Osteocyte (in vitro differentiated cells): ENCODE data around the gene CYFIP1. TPM values are rescaled to one million over a fixed set of nuclear protein-coding genes. Genes with fewer than 3 reads are reported as not detected.

Experiments used
- DNase-seq: peaks from one replicate; pipeline ENCODE4 v3.0.0; 2021; ENCODE audit warnings: mixed read lengths; ENCODE audit not compliant: unreplicated experiment; ENCODE audit errors: extremely low spot score
- H3K27ac Mint-ChIP-seq: one replicate; pipeline ENCODE4 v1.8.0; 2021; ENCODE audit warnings: mild to moderate bottlenecking, mixed read lengths; ENCODE audit not compliant: unreplicated experiment
- H3K27me3 Mint-ChIP-seq: one replicate; pipeline ENCODE4 v1.8.0; 2021; ENCODE audit warnings: mixed read lengths; ENCODE audit not compliant: unreplicated experiment
- H3K36me3 Mint-ChIP-seq: one replicate; pipeline ENCODE4 v1.8.0; 2021; ENCODE audit warnings: mixed read lengths; ENCODE audit not compliant: unreplicated experiment
- H3K4me1 Mint-ChIP-seq: one replicate; pipeline ENCODE4 v1.8.0; 2021; ENCODE audit warnings: mixed read lengths; ENCODE audit not compliant: unreplicated experiment
- H3K4me3 Mint-ChIP-seq: one replicate; pipeline ENCODE4 v1.8.0; 2021; ENCODE audit warnings: mild to moderate bottlenecking, moderate library complexity, mixed read lengths; ENCODE audit not compliant: unreplicated experiment
- H3K9me3 Mint-ChIP-seq: one replicate; pipeline ENCODE4 v1.8.0; 2021; ENCODE audit warnings: mixed read lengths; ENCODE audit not compliant: unreplicated experiment
- CTCF ChIP-seq: fragments of 200-600 bp; sonication (generic); IDR thresholded peaks from 2 replicates; pipeline ENCODE4 v1.5.0; 2021; ENCODE audit warnings: antibody characterized with exemption, mild to moderate bottlenecking, moderate library complexity
- total RNA-seq: library from RNA; stranded (reverse); gene quantifications from 2 replicates; pipeline ENCODE4 v1.2.1, GENCODE V29; 2021

The CYFIP1 gene
- total RNA-seq, 1 donor from 2014 or later = 118 TPM

GRCh38 chr15:22903961-22904534, 76.1 kb downstream of the CYFIP1 start:
- Mint-ChIP-seq H3K9me3 (no peaks in the 10 kb centered on the region), H3K4me1 (no peaks in the 10 kb centered on the region), H3K4me3 (no peak overlapping the region), H3K36me3 (peaks cover 45% of the 10 kb centered on the region), H3K27ac (no peak overlapping the region), H3K27me3 (no peaks in the 10 kb centered on the region)
- no peak for DNase-seq
- TF ChIP-seq CTCF = no peak

DNA sequence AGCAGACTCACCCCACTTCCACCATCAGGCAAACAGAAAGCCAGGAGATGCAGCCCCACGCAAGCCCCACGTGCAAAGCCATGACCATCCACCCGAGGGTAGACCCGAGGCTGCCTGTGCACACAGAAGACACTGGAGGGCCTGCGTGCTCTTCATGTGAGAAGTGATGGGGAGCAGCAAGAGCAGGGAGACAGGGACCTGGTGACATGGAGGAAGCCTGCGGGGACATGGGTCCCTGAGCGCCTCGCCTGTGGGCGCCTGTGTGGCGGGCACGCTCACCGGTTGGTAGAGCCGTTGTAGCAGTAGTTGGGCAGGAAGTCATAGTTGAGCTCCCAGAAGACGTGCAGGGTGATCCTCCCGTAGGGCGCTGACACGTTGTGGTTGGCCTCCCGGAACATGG, 76.7 kb downstream of the CYFIP1 start:
- no peak for TF ChIP-seq CTCF
- DNase-seq = no peak
- no peak overlapping the region for H3K4me3 Mint-ChIP-seq
- peaks cover 43% of the 10 kb centered on the region for H3K36me3 Mint-ChIP-seq
- no peaks in the 10 kb centered on the region for H3K9me3 Mint-ChIP-seq
- no peak overlapping the region for H3K27ac Mint-ChIP-seq
- H3K4me1 Mint-ChIP-seq = no peaks in the 10 kb centered on the region
- H3K27me3 Mint-ChIP-seq = no peaks in the 10 kb centered on the region

DNA sequence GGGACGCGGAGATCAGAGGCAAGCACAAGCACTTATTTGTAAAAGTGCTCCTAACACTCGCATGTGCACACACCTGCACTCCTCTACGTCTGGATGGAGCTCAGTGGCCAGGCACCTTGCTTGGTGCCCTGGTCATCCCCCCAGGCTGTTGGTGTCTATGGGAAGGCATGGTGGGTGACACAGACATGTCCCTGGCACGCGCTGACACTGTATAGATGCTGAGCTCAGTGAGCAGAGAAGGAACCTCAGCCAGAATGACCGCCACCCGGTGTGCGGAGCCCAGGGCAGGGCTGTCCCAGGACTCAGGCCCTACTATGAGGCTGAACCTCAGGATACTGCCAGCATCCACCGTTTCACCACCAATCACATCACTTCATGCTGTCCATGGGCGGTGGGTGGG, 77.2 kb downstream of the CYFIP1 start:
- Mint-ChIP-seq H3K4me1 (no peaks in the 10 kb centered on the region), H3K27me3 (no peaks in the 10 kb centered on the region), H3K9me3 (no peaks in the 10 kb centered on the region), H3K27ac (no peak overlapping the region), H3K4me3 (no peak overlapping the region), H3K36me3 (peaks cover 41% of the 10 kb centered on the region)
- no peak for TF ChIP-seq CTCF
- DNase-seq = no peak

DNA sequence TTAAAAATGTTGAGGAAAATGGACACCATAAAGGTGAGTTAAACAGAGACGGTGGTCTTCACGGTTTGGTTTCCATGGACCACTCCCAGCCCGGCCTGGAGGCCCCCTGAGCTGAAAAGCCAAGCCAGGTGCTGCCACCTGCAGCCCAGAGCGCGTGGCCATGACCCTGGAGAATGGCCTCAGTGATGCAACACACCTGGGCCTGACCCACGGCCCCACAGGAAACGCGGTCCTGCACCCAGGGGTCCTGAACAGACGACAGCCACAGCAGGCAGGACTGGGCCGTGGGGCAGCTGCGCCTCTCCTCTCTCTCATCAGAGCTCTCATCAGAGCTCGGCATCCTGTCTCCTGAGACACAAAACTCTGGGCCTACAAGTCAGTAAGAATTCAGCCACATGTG, 77.6 kb downstream of the CYFIP1 start:
- no peaks in the 10 kb centered on the region for H3K9me3 Mint-ChIP-seq
- H3K4me1 Mint-ChIP-seq = no peaks in the 10 kb centered on the region
- TF ChIP-seq CTCF = no peak
- H3K27ac Mint-ChIP-seq = no peak overlapping the region
- H3K36me3 Mint-ChIP-seq = peaks cover 41% of the 10 kb centered on the region
- H3K4me3 Mint-ChIP-seq = no peak overlapping the region
- no peaks in the 10 kb centered on the region for H3K27me3 Mint-ChIP-seq
- no peak for DNase-seq

DNA sequence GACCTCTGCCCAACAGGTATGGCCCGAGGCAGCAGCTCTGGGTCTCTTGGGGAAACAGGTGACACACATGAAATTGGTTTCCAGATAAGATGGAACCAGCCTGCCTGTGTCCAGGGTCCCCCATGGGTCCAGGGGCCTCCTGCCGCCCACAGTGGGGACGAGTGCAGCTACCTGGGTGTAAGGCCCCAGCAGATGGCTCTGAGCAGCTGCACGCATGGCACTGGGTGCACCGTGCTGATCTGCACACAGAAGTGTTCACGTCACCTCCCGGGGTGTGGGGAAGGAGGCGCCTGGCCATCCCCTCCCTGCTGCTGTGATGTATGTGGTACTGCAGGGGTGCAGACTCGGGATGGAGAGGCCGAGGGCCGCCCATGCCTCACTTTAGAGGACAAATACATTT, 78.1 kb downstream of the CYFIP1 start:
- no peaks in the 10 kb centered on the region for H3K4me1 Mint-ChIP-seq
- DNase-seq = no peak
- H3K27me3 Mint-ChIP-seq = no peaks in the 10 kb centered on the region
- no peaks in the 10 kb centered on the region for H3K9me3 Mint-ChIP-seq
- no peak overlapping the region for H3K27ac Mint-ChIP-seq
- H3K4me3 Mint-ChIP-seq = no peak overlapping the region
- H3K36me3 Mint-ChIP-seq = peaks cover 43% of the 10 kb centered on the region
- no peak for TF ChIP-seq CTCF
